Upper lobe of left lung (tissue), 6 donors: Measurements from ENCODE around the gene COX18. TPM values are rescaled to one million over a fixed set of nuclear protein-coding genes. Genes with fewer than 3 reads are reported as not detected.

Experiments
- ATAC-seq, 2 donors: fragments of 200-7000 bp; cut with Tn5 transposase; one replicate each; pipeline ENCODE4 v1.9.1; 2022; ENCODE audit warnings: mild to moderate bottlenecking in 2 of 2, moderate library complexity in 2 of 2; ENCODE audit not compliant: low FRiP score in 2 of 2
- DNase-seq, 2 donors: peaks; one replicate each; pipeline ENCODE4 v3.0.0-alpha.2; 2019 to 2020
- H3K27ac ChIP-seq, 4 donors: fragments of 200-600 bp; sonication (generic); one replicate each; pipeline ENCODE4 v1.5.1; 2016 to 2019
- H3K27me3 ChIP-seq, 4 donors: fragments of 200-600 bp; sonication (generic); one replicate each; pipeline ENCODE4 v1.5.1; 2017 to 2019
- H3K36me3 ChIP-seq, 4 donors: fragments of 200-600 bp; sonication (generic); one replicate each; pipeline ENCODE4 v1.5.1; 2016 to 2019
- H3K4me1 ChIP-seq, 4 donors: fragments of 200-600 bp; sonication (generic); one replicate each; pipeline ENCODE4 v1.5.1; 2018 to 2019
- H3K4me3 ChIP-seq, 4 donors: fragments of 200-600 bp; sonication (generic); one replicate each; pipeline ENCODE4 v1.5.1; 2017 to 2019; ENCODE audit warnings: mild to moderate bottlenecking in 2 of 4, moderate library complexity in 1 of 4
- H3K9me3 ChIP-seq, 4 donors: fragments of 200-600 bp; sonication (generic); one replicate each; pipeline ENCODE4 v1.5.1; 2018 to 2019
- CTCF ChIP-seq, 6 experiments: fragments of 450-650 bp in 4 of 6; fragments of 200-600 bp in 2 of 6; sonication (generic) in 2 of 6; IDR thresholded peaks; one replicate each; pipeline ENCODE4 v1.5.1; 2016 to 2019; ENCODE audit warnings: antibody characterized with exemption in 6 of 6
- EP300 ChIP-seq, 4 donors: sonication (generic); formaldehyde crosslinking; IDR thresholded peaks; one replicate each; pipeline ENCODE4 v1.5.1; 2017; ENCODE audit warnings: antibody characterized with exemption in 4 of 4, control low read depth in 2 of 4
- POLR2A ChIP-seq, 4 donors: fragments of 450-650 bp; IDR thresholded peaks; one replicate each; pipeline ENCODE4 v1.5.1; 2016 to 2017; ENCODE audit warnings: antibody characterized with exemption in 4 of 4, mild to moderate bottlenecking in 2 of 4
- POLR2AphosphoS5 ChIP-seq, 2 donors: sonication (generic); formaldehyde crosslinking; IDR thresholded peaks; one replicate each; pipeline ENCODE4 v1.5.1; 2017; ENCODE audit warnings: antibody characterized with exemption in 2 of 2
- WGBS, 2 donors: methylation state at CpG; one replicate each; pipeline ENCODE4 v1.1.5; 2017 to 2018; 5-methylcytosine and 5-hydroxymethylcytosine counted together
- small RNA-seq, 4 donors: library from RNA; depleted of rRNA; stranded (forward); fragments of <200 nt; gene quantifications; one replicate each; pipeline ENCODE3, GENCODE V24; 2016
- total RNA-seq, 6 donors: library from RNA; depleted of rRNA in 4 of 6; stranded (reverse); fragments of >200 nt in 4 of 6; gene quantifications; one replicate each; pipeline versions ENCODE4 v1.1.0 to v1.2.1, GENCODE V29; 2016 to 2021
- donor health status: DM: no; HTN: no; CAD: no; lungs with moderate emphysema.
- donor health status: DM: no; HTN: yes; CAD: no; lungs with severe emphysema.

COX18 gene
- total RNA-seq, 6 donors from 2014 or later: 11.3 to 22.2 (median 13.4) TPM

- Histone ChIP-seq H3K4me3 (no peak overlapping the region), H3K9me3 (peaks cover 0 to 7% (median 7%) of the 10 kb centered on the region in 4 donors), H3K27me3 (no peaks in the 10 kb centered on the region), H3K4me1 (no peaks in the 10 kb centered on the region), H3K36me3 (no peaks in the 10 kb centered on the region), H3K27ac (no peak overlapping the region)
- TF ChIP-seq POLR2A (IDR thresholded peaks at IDR 0.05) (no peak), POLR2AphosphoS5 (IDR thresholded peaks at IDR 0.05) (no peak), EP300 (IDR thresholded peaks at IDR 0.05) (no peak), CTCF (IDR thresholded peaks at IDR 0.05) (no peak)
- no CpG with 5 or more reads among the region's 4 CpGs for WGBS, 2 donors
- DNase-seq (peak in 1 of 2 donors; percentile 48), ATAC-seq (peak; percentile 36 to 61)
Measured at GRCh38 chr4:73010789-73011628, 58.5 kb downstream of the COX18 start.

- Histone ChIP-seq H3K4me3 (no peak overlapping the region), H3K4me1 (no peaks in the 10 kb centered on the region), H3K36me3 (no peaks in the 10 kb centered on the region), H3K9me3 (peaks cover 0 to 7% (median 7%) of the 10 kb centered on the region in 4 donors), H3K27ac (no peak overlapping the region), H3K27me3 (no peaks in the 10 kb centered on the region)
- 73 to 87% methylated on average over 1 of the region's 1 CpG for WGBS, 2 donors
- TF ChIP-seq EP300 (IDR thresholded peaks at IDR 0.05) (no peak), POLR2AphosphoS5 (IDR thresholded peaks at IDR 0.05) (no peak), POLR2A (IDR thresholded peaks at IDR 0.05) (no peak), CTCF (IDR thresholded peaks at IDR 0.05) (no peak)
- DNase-seq (no peak), ATAC-seq (no peak)
Measured at GRCh38 chr4:73007526-73008100, 61.9 kb downstream of the COX18 start.

GRCh38 chr4:73006286-73006990 is 63.1 kb downstream of the COX18 start:
- no peak overlapping the region for H3K27ac ChIP-seq
- no peaks in the 10 kb centered on the region for H3K4me1 ChIP-seq
- H3K27me3 ChIP-seq: no peaks in the 10 kb centered on the region
- WGBS, 2 donors: 90 to 92% methylated on average over 6 of the region's 6 CpGs
- DNase-seq (no peak), ATAC-seq (no peak)
- no peaks in the 10 kb centered on the region for H3K36me3 ChIP-seq
- no peak for TF ChIP-seq CTCF (IDR thresholded peaks at IDR 0.05)
- no peak for TF ChIP-seq POLR2AphosphoS5 (IDR thresholded peaks at IDR 0.05)
- TF ChIP-seq POLR2A (IDR thresholded peaks at IDR 0.05): no peak
- no peak for TF ChIP-seq EP300 (IDR thresholded peaks at IDR 0.05)
- H3K4me3 ChIP-seq: no peak overlapping the region
- no peaks in the 10 kb centered on the region for H3K9me3 ChIP-seq

GRCh38 chr4:73005514-73005913 is 64.0 kb downstream of the COX18 start:
- Histone ChIP-seq H3K27ac (no peak overlapping the region), H3K4me3 (no peak overlapping the region), H3K27me3 (no peaks in the 10 kb centered on the region), H3K4me1 (no peaks in the 10 kb centered on the region), H3K36me3 (no peaks in the 10 kb centered on the region), H3K9me3 (no peaks in the 10 kb centered on the region)
- 80 to 83% methylated on average over 1 of the region's 1 CpG for WGBS, 2 donors
- no peak for ATAC-seq
- TF ChIP-seq CTCF (IDR thresholded peaks at IDR 0.05): no peak
- no peak for TF ChIP-seq EP300 (IDR thresholded peaks at IDR 0.05)
- TF ChIP-seq POLR2A (IDR thresholded peaks at IDR 0.05): no peak
- TF ChIP-seq POLR2AphosphoS5 (IDR thresholded peaks at IDR 0.05): no peak
- DNase-seq: no peak

Small RNA genes lying within 50 kb of the gene (small RNA-seq; reads per million reads assigned to genes)
- 0 reads per million in 4 donors for gene RNU6ATAC5P

Other genes with a start within 250 kb of the COX18 start
- 100 to 1,000 TPM in 1 of 6 donors, 10 to 100 TPM in 5; 49.7 to 103 (median 61.2) TPM for gene ANKRD17, start 189.1 kb upstream of the COX18 start, total RNA-seq